Left ventricle myocardium inferior (tissue), 1 donor: ENCODE measurements around the gene NNAT. TPM values are rescaled to one million over a fixed set of nuclear protein-coding genes. Genes with fewer than 3 reads are reported as not detected.

ENCODE experiments used
- DNase-seq: peaks from one replicate; pipeline ENCODE4 v3.0.0-alpha.2; 2020
- H3K27ac ChIP-seq: fragments of 200-600 bp; replicated peaks from 2 replicates; pipeline ENCODE4 v1.8.0; 2021
- H3K27me3 ChIP-seq: fragments of 200-600 bp; 2 replicates; pipeline ENCODE4 v1.8.0; 2021; ENCODE audit warnings: low read depth
- H3K36me3 ChIP-seq: fragments of 200-600 bp; 2 replicates; pipeline ENCODE4 v1.8.0; 2021
- H3K4me1 ChIP-seq: fragments of 200-600 bp; 2 replicates; pipeline ENCODE4 v1.8.0; 2021
- H3K4me3 ChIP-seq: fragments of 200-600 bp; 2 replicates; pipeline ENCODE4 v1.8.0; 2021; ENCODE audit warnings: mild to moderate bottlenecking, moderate library complexity
- H3K9me3 ChIP-seq: fragments of 200-600 bp; replicated peaks from 2 replicates; pipeline ENCODE4 v1.8.0; 2021
- CTCF ChIP-seq: fragments of 200-600 bp; IDR thresholded peaks from 2 replicates; pipeline ENCODE4 v1.8.0; 2021; ENCODE audit warnings: antibody characterized with exemption, mild to moderate bottlenecking, borderline replicate concordance
- intact Hi-C: fragments of 100-400 bp; cut with micrococcal nuclease; formaldehyde crosslinking; loops from one replicate; pipeline ENCODE4 v1.11.0; 2022
- total RNA-seq: library from RNA; stranded (reverse); fragmentation: NEBNext Ultra II Directional; extraction: Animal tissue kit (Norgen Biotek cat#: 25700); gene quantifications from one replicate; pipeline ENCODE4 v1.2.1, GENCODE V29; 2021
- donor health status: DM: no; HTN: yes; CAD: no; lungs with severe emphysema.

The NNAT gene
- total RNA-seq, 1 donor from 2014 or later: 0.33 TPM

- no peak for TF ChIP-seq CTCF
- intact Hi-C loops: no loop called here
These were observed 45.8 kb upstream of the NNAT start for GRCh38 chr20:37475252-37475651.

GRCh38 chr20:37477041-37477440 lies 44.0 kb upstream of the NNAT start:
- no peak overlapping the region for H3K4me3 ChIP-seq
- no peak for DNase-seq
- no peaks in the 10 kb centered on the region for H3K4me1 ChIP-seq
- H3K36me3 ChIP-seq: no peaks in the 10 kb centered on the region
- intact Hi-C loops: no loop called here
- H3K27me3 ChIP-seq: peaks cover 13% of the 10 kb centered on the region
- no peak for TF ChIP-seq CTCF
- no peak overlapping the region for H3K27ac ChIP-seq
- no peaks in the 10 kb centered on the region for H3K9me3 ChIP-seq

More at GRCh38 chr20:37475252-37475651, 45.8 kb upstream of the NNAT start:
- DNase-seq: no peak
- Histone ChIP-seq H3K27me3 (peaks cover 13% of the 10 kb centered on the region), H3K36me3 (no peaks in the 10 kb centered on the region), H3K4me3 (no peak overlapping the region), H3K27ac (no peak overlapping the region), H3K9me3 (no peaks in the 10 kb centered on the region), H3K4me1 (no peaks in the 10 kb centered on the region)

GRCh38 chr20:37479266-37479665 lies 41.8 kb upstream of the NNAT start:
- DNase-seq: no peak
- Histone ChIP-seq H3K27me3 (peaks cover 13% of the 10 kb centered on the region), H3K27ac (no peak overlapping the region), H3K4me3 (no peak overlapping the region), H3K36me3 (no peaks in the 10 kb centered on the region), H3K4me1 (no peaks in the 10 kb centered on the region), H3K9me3 (no peaks in the 10 kb centered on the region)
- intact Hi-C loops: no loop called here
- TF ChIP-seq CTCF: no peak

- H3K36me3 ChIP-seq: no peaks in the 10 kb centered on the region
- no peaks in the 10 kb centered on the region for H3K9me3 ChIP-seq
- H3K4me3 ChIP-seq: no peak overlapping the region
- no peaks in the 10 kb centered on the region for H3K4me1 ChIP-seq
- intact Hi-C loops: no loop called here
- H3K27me3 ChIP-seq: peaks cover 13% of the 10 kb centered on the region
- no peak overlapping the region for H3K27ac ChIP-seq
- TF ChIP-seq CTCF: no peak
- no peak for DNase-seq
These were observed 40.9 kb upstream of the NNAT start for GRCh38 chr20:37479925-37480691.

- Histone ChIP-seq H3K36me3 (no peaks in the 10 kb centered on the region), H3K9me3 (no peaks in the 10 kb centered on the region), H3K4me1 (no peaks in the 10 kb centered on the region), H3K4me3 (no peak overlapping the region), H3K27ac (no peak overlapping the region), H3K27me3 (peaks cover 13% of the 10 kb centered on the region)
- intact Hi-C loops: no loop called here
- TF ChIP-seq CTCF: no peak
- DNase-seq: no peak
These were observed 40.1 kb upstream of the NNAT start for GRCh38 chr20:37480919-37481318.
